ENCODE results near the gene BLOC1S5. TPM values are rescaled to one million over a fixed set of nuclear protein-coding genes. Genes with fewer than 3 reads are reported as not detected.
A peak's percentile ranks its signal among the peaks of the same experiment; 100 is the strongest.

The BLOC1S5 gene
- total RNA-seq, 2 donors from 2014 or later, result 14.4 to 17.6 TPM

DNA sequence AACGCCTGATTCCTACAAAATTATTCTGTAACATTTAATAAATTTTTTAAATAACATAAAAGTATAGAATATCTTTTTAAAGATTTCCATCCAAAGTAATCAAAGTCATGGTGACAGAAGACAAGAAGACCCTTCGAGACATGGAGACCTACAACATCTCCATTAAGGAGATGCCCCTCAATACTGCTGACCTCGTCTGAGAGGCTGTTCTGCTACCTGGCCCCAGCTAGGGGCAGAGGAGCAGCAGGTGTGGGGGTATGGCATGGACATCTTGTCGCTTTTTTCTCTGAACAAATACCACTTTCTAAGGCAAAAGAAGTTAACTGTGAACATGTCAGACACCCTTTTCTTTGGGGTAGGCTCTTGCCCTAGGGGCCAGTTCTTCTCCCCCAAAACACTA lies 44.1 kb downstream of the BLOC1S5 start:
- Mint-ChIP-seq H3K4me1 (peaks cover 10% of the 10 kb centered on the region), H3K4me3 (no peak overlapping the region), H3K27ac (no peak overlapping the region), H3K27me3 (ENCODE audit: insufficient read depth) (no peaks in the 10 kb centered on the region), H3K36me3 (ENCODE audit: low read depth) (peaks cover 13% of the 10 kb centered on the region), H3K9me3 (no peaks in the 10 kb centered on the region)
- Histone ChIP-seq H3K27ac (ENCODE audit: low read depth, low read length) (no peak overlapping the region), H3K9me3 (ENCODE audit: control insufficient read depth, low read length) (no peaks in the 10 kb centered on the region), H3K4me1 (ENCODE audit: control insufficient read depth, insufficient read depth, low read length) (no peaks in the 10 kb centered on the region), H3K4me3 (ENCODE audit: low read length) (no peak overlapping the region), H3K36me3 (ENCODE audit: control insufficient read depth, insufficient read depth, low read length) (peaks cover 9% of the 10 kb centered on the region), H3K27me3 (ENCODE audit: control insufficient read depth, insufficient read depth, low read length, poor library complexity, severe bottlenecking) (no peaks in the 10 kb centered on the region), H3K9ac (ENCODE audit: extremely low read depth, low read length, poor library complexity, severe bottlenecking) (no peak overlapping the region)
- TF ChIP-seq, protein P1, sequence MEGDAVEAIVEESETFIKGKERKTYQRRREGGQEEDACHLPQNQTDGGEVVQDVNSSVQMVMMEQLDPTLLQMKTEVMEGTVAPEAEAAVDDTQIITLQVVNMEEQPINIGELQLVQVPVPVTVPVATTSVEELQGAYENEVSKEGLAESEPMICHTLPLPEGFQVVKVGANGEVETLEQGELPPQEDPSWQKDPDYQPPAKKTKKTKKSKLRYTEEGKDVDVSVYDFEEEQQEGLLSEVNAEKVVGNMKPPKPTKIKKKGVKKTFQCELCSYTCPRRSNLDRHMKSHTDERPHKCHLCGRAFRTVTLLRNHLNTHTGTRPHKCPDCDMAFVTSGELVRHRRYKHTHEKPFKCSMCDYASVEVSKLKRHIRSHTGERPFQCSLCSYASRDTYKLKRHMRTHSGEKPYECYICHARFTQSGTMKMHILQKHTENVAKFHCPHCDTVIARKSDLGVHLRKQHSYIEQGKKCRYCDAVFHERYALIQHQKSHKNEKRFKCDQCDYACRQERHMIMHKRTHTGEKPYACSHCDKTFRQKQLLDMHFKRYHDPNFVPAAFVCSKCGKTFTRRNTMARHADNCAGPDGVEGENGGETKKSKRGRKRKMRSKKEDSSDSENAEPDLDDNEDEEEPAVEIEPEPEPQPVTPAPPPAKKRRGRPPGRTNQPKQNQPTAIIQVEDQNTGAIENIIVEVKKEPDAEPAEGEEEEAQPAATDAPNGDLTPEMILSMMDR (conservative IDR thresholded peaks at IDR 0.05), result peak; percentile 18
- DNase-seq, result no peak
- WGBS, 2 experiments (ENCODE audit: insufficient coverage in 1 of 2, insufficient read length in 1 of 2), result 88 to 93% methylated on average over 2 to 4 of the region's 4 CpGs

DNA sequence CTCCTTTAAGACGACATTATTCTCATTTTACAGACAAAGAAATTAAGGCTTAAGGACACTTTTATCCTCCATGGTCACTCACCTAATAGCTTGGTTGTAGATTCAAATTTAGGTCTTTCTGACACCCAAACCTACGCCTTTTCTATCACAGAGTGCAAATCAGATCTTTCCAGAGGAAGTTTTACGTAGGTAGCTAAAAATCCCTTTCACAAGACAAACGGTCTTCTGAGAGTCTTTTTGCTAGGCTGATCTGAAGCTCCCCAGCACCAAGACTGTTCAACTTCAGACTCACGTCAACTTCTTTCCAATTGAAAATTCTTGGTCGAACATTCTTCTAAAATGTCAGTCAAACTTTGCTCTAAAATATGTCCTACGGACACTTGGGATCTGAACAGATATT lies 46.5 kb downstream of the BLOC1S5 start:
- H3K9me3 ChIP-seq (ENCODE audit: control insufficient read depth, low read length), result no peaks in the 10 kb centered on the region
- no peaks in the 10 kb centered on the region for H3K4me1 ChIP-seq (ENCODE audit: control insufficient read depth, insufficient read depth, low read length)
- Mint-ChIP-seq H3K36me3 (ENCODE audit: low read depth) (peaks cover 16% of the 10 kb centered on the region), H3K27ac (no peak overlapping the region), H3K4me1 (peaks cover 10% of the 10 kb centered on the region), H3K9me3 (no peaks in the 10 kb centered on the region), H3K27me3 (ENCODE audit: insufficient read depth) (no peaks in the 10 kb centered on the region), H3K4me3 (no peak overlapping the region)
- no peak overlapping the region for H3K9ac ChIP-seq (ENCODE audit: extremely low read depth, low read length, poor library complexity, severe bottlenecking)
- no peak overlapping the region for H3K4me3 ChIP-seq (ENCODE audit: low read length)
- no peaks in the 10 kb centered on the region for H3K27me3 ChIP-seq (ENCODE audit: control insufficient read depth, insufficient read depth, low read length, poor library complexity, severe bottlenecking)
- WGBS, 2 experiments (ENCODE audit: insufficient coverage in 1 of 2, insufficient read length in 1 of 2), result 78 to 84% methylated on average over 4 to 7 of the region's 7 CpGs
- TF ChIP-seq, protein P1 (conservative IDR thresholded peaks at IDR 0.05), result no peak
- no peak for DNase-seq
- peaks cover 17% of the 10 kb centered on the region for H3K36me3 ChIP-seq (ENCODE audit: control insufficient read depth, insufficient read depth, low read length)
- H3K27ac ChIP-seq (ENCODE audit: low read depth, low read length), result no peak overlapping the region

DNA sequence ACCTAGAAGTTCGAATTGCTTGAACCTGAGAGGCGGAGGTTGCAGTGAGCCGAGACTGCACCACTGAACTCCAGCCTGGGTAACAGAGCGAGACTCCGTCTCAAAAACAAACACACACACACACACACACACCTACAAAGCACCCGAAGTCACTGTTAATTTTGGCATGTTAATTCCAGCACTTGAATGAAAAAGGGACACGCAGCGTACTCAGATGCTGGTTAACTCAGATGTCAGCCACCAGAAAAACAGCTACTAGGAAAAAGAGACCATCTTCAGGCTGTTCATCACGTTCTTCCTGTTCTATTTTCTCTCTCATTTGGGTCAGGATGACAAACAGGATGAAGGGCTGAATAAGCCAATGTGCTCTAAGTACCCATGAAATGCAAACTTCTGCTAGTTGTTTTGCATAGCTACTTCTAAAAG lies 46.9 kb downstream of the BLOC1S5 start:
- Mint-ChIP-seq H3K4me1 (peaks cover 10% of the 10 kb centered on the region), H3K27me3 (ENCODE audit: insufficient read depth) (no peaks in the 10 kb centered on the region), H3K27ac (no peak overlapping the region), H3K9me3 (no peaks in the 10 kb centered on the region), H3K36me3 (ENCODE audit: low read depth) (peaks cover 16% of the 10 kb centered on the region), H3K4me3 (no peak overlapping the region)
- Histone ChIP-seq H3K27ac (ENCODE audit: low read depth, low read length) (no peak overlapping the region), H3K4me3 (ENCODE audit: low read length) (no peak overlapping the region), H3K9me3 (ENCODE audit: control insufficient read depth, low read length) (no peaks in the 10 kb centered on the region), H3K4me1 (ENCODE audit: control insufficient read depth, insufficient read depth, low read length) (no peaks in the 10 kb centered on the region), H3K9ac (ENCODE audit: extremely low read depth, low read length, poor library complexity, severe bottlenecking) (no peak overlapping the region), H3K36me3 (ENCODE audit: control insufficient read depth, insufficient read depth, low read length) (peaks cover 17% of the 10 kb centered on the region), H3K27me3 (ENCODE audit: control insufficient read depth, insufficient read depth, low read length, poor library complexity, severe bottlenecking) (no peaks in the 10 kb centered on the region)
- no peak for DNase-seq
- TF ChIP-seq, protein P1 (conservative IDR thresholded peaks at IDR 0.05), result no peak
- WGBS, 2 experiments (ENCODE audit: insufficient coverage in 1 of 2, insufficient read length in 1 of 2), result 76 to 83% methylated on average over 3 to 9 of the region's 9 CpGs

Data from endodermal cell (in vitro differentiated cells).